NCI-H748 (cell line): ENCODE data around the gene CSTF2T.
A peak's percentile ranks its signal among the peaks of the same experiment; 100 is the strongest.

Source experiments
- DNase-seq: peaks from one replicate; lab custom pipeline; 2025; ENCODE audit not compliant: unreplicated experiment; lab: John Stamatoyannopoulos, UW

Gene CSTF2T

GRCh38 chr10:51699475-51700227, at the start of gene CSTF2T:
Gene CSTF2T (minus strand): TSS chr10:51699595. CDS start chr10:51699549, 46 bp downstream.
- peak; percentile 95 for DNase-seq

- no peak for DNase-seq
Measured at GRCh38 chr10:51748959-51749358, 49.6 kb upstream of the CSTF2T start.

DNA sequence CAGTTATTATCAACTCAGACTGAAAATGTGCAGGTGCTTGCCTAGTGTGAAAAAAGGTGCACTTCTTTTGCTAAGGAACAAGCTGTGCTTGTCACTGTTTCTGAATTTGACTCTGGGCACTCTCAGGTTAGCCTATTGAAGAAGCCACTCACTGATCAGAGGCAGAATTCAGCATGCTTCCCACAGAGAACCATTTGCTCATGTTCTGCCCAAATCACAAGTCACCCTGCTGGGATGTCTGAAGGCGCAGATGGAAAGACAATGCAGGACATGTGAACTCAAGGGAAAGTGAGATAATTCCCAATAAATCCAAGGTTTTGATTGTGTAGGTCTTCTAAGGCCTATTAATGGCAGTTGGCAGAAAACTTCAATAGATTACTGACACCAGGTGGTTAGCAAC, 47.8 kb upstream of the CSTF2T start:
- no peak for DNase-seq

DNA sequence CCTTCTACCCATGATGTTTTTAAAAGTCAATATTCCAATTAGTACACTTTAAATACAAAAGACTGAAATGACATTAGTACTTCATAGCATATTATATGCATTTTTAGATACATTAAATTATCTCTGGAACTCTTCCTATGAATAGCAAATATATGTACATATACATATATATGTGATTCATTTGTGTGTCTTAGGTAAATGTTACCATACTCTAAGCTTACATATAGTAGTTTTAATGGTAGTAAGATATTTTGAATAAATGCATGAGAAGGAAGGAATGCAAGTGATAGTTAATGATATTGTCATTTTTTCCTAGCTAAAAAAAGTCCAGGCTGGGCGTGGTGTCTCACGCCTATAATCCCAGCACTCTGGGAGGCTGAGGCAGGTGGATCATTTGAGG, 46.0 kb upstream of the CSTF2T start:
- DNase-seq, result no peak

DNA sequence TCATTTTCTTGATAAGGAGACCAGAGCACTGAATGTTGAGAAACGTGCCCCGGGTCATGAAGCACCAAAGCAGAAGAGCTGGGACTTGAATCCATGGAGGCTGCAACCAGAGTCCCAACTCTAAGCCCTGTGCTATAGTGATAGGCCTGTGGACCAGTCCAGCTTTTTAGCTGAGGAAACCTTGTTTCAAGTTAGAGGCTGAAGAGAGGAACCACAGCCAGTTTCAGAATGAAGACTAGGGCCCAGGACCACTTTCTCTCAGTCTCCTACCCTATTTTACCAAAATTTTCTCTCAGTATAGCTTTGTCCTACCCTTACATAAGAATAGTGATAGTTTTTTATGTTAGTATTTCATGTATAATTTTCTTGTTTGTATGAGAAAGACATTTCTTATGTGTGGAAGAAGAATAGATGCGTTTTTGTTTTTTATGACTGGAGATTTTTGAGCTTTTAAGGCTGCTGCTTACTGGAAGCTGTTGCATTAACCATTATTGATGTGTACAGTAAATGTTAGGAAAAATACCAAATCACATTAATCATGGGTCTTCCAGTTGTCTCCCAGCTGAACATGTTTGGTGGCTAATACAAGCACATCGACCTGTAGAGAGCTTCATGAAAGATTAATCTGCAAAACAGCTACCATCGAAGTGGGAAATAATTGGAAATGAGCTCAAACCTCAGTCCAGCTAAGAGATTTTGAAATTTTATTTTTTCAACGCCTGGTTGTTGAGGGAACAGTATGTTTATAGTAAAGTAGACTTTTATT, 45.0 kb upstream of the CSTF2T start:
- no peak for DNase-seq

DNA sequence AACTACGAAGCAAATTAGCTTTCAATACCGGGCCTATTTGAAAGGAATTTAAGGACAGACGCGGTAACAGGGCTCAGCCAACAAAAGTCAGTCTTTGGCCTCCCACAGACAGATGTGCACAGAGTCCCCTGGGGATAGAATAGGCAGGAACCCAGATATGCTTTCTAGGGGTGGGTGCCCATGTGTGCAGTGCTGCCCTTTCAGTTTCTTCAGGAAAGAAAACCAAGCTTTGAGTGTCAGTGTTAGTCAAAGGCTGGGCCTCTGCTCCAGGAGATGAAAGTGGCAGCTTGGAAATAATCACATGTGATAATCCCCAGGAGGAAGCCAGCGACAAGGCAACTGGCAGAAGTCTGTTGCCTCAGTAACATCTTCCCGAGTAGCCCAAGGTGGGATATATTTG, 43.8 kb upstream of the CSTF2T start:
- DNase-seq, result no peak

GRCh38 chr10:51733057-51733456, 33.7 kb upstream of the CSTF2T start:
- no peak for DNase-seq

DNA sequence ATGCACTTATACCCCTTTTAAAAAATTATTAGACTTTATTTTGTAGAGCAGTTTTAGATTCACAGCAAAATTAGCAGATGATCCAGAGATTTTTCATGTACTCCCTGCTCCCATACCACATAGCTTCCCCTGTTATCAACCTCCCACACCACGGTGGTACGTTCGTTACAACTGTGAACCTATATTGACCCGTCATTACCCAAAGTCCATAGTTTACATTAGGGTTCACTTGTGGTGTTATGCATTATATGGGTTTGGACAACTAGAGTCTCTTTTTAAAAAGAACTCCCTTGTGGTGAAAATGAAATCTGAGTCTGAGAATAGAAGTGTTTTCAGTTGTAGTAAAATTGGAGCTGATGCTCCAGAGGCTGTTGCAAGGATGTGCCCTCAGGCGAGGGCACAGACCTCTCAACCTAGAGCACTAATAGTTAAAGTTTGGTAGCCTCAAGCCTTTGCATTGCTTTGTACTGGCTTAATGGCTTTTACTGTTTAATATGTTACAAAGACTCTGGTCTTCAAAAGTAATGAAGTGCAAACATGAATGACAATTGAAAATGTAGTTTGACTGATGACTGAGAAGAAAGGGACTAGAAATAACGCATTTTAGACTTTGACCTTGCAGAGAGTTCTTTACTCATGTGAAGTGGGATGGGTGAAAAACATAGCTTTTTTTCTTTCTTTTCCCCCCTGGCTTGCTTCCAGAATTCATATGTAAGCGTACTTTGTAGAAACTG, 30.6 kb upstream of the CSTF2T start:
- DNase-seq, result no peak

DNA sequence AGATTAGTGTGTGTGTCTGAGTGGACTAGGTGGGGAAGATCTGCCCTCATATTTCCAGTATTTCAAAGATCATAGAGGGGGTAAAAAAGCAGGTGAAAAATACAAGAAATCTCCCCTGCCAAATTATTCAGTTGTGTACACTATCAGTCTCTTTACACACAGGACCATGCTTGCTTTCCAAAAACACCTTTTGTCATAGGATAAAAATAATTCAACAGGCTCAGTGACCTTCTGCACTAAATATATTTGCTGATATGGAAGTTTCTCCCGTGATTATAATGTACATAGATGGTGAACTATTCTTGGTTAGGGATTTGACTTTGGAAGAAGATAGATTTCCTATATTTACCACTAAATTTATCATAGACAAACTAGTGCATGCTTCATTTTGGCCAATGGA, 24.6 kb upstream of the CSTF2T start:
- DNase-seq, result no peak

DNA sequence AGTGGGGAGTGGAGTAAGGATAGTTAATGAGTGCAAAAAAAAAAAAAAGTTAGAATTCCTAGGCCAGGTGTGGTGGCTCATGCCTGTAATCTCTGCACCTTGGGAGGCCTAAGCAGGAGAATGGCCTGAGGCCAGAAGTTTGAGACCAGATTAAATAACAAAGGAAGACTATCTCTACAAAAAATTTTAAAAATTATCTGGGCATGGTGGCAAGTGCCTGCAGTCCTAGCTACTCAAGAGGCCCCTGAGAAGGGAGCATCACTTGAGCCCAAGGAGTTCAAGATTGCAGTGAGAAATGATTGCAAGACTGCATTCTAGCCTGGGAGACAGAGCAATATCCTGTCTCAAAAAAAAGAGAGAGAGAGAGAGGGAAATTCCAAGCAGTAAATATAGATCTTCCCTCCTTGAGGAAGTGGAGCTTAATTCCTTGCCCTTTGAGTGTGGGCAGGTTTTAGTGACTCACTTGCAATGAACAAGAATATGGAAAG, 19.5 kb upstream of the CSTF2T start:
- DNase-seq, result no peak

GRCh38 chr10:51716981-51717380, 17.6 kb upstream of the CSTF2T start:
- no peak for DNase-seq

DNA sequence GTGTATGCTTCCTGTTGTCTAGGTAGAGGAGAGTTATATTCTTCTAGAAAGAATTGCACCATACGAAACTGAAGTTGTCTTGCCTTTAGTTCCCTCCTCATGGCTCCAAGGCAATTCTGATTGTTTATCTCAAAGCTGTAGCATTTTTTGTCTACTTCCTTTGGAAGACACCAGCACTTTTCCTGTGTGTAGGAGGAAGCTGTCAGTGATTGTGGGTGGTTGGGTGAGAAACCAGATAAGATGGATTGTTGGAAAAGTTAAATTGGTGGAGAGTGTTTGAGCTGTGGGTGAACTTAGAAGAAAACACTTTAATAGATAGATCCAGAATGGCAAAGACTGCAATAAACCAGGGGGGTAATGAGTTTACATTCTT, 12.1 kb upstream of the CSTF2T start:
- DNase-seq, result no peak

DNA sequence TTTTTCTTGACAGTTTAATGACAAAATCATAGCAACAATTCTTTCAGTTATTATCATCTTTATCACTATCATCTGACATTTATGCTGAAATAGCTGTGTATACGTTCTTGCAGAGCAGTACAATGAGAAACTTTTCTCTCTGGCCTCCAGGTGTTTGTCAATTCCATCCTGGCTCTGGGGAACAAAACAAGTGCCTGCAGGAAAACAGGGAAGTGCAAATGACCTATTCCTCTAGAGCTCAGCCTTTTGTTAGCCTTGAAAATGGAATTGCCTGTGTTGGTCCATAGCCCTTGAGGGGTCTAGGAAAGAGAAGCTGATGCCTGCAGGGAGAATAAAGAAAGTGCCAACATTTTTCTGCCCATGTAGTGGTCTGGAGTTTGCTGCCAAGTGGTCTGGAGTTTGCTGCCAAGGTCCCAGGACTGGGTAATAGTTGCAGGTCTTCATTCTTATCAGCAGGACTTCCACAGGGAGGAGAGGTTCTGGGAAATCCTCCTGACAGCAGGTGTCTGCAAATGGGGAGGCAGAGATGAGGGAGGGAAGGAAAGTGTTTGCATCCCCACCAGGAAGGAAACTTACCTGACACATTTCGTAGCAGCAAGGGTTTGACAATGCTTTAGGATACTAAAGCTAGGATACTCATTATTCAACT, 10.1 kb upstream of the CSTF2T start:
- no peak for DNase-seq

- DNase-seq, result no peak
Measured at GRCh38 chr10:51708609-51709008, 9.2 kb upstream of the CSTF2T start.

GRCh38 chr10:51707821-51708424, 8.5 kb upstream of the CSTF2T start:
- no peak for DNase-seq

GRCh38 chr10:51707392-51707791, 8.0 kb upstream of the CSTF2T start:
- no peak for DNase-seq

DNA sequence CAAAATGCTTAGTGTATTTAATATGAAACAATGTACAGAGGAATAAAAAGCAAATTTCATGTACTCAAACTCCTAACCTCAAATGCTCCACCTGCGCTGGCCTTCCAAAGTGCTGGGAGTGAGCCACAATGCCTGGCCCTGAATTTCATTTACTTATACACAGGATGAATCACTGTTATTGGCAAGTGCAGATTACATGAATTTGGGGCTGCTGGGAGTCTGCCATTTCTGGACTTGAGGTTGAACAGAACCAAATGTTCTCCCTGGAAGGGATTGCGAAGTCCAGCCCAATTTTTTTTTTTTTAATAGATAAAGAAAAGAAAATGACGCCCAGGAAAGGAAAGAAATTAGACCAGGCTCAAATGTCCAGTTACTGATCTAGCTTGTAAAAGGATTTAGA, 6.8 kb upstream of the CSTF2T start:
- no peak for DNase-seq

- DNase-seq, result no peak
Measured at GRCh38 chr10:51705774-51706173, 6.4 kb upstream of the CSTF2T start.

GRCh38 chr10:51700228-51700817, 928 bp upstream of the CSTF2T start:
- peak; percentile 69 for DNase-seq

GRCh38 chr10:51699145-51699474, 285 bp downstream of the CSTF2T start:
- DNase-seq, result peak; percentile 67
